A673 (cell line): Measurements from ENCODE around the gene DENND1A.

Source experiments
- EZH2 ChIP-seq: fragments of 200-600 bp; sonication (generic); IDR thresholded peaks from 2 replicates; pipeline ENCODE4 v1.6.1; 2017; ENCODE audit warnings: borderline replicate concordance, low read depth, mild to moderate bottlenecking, mixed read lengths, antibody characterized with exemption, low read length; ENCODE audit not compliant: poor library complexity, severe bottlenecking
- TF ChIP-seq, protein P1 (sequence below): fragments of 300-800, 200-600 bp; sonication (generic); conservative IDR thresholded peaks from 2 replicates; pipeline ENCODE4 v1.5.1; 2017; ENCODE audit warnings: low read depth, mild to moderate bottlenecking, antibody characterized with exemption, low read length, moderate library complexity, mixed read lengths

DNA sequence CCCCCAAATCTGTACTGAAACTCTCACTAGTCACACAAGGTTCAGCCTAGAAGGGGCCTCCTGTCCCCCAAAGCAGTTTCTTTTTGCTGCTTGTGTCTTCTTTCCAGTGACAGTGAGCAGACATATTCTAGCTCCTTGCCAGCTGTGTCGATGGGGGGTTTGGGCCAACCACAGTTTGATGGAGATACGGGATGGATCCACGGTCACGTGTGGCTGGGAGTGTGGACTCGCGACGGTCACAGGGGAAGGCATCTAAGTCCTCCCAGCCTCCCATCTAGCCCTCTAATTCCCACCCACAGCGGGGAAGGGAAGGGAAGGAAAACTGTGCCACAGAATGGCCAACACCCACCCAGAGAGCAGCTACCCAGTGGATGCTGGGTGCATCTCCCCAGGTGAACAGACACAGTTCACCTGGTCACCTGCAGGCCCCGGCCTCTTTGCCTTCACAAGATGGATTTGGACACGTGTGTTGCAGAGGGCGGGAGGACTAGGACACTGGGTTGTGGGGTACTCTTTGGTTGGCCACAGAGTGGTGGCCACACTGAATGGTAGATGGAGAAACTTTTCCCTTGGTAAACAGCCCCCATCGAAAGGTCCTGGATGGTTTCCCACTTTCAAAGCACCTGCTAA is 519.5 kb downstream of the DENND1A start:
- TF ChIP-seq, protein P1, sequence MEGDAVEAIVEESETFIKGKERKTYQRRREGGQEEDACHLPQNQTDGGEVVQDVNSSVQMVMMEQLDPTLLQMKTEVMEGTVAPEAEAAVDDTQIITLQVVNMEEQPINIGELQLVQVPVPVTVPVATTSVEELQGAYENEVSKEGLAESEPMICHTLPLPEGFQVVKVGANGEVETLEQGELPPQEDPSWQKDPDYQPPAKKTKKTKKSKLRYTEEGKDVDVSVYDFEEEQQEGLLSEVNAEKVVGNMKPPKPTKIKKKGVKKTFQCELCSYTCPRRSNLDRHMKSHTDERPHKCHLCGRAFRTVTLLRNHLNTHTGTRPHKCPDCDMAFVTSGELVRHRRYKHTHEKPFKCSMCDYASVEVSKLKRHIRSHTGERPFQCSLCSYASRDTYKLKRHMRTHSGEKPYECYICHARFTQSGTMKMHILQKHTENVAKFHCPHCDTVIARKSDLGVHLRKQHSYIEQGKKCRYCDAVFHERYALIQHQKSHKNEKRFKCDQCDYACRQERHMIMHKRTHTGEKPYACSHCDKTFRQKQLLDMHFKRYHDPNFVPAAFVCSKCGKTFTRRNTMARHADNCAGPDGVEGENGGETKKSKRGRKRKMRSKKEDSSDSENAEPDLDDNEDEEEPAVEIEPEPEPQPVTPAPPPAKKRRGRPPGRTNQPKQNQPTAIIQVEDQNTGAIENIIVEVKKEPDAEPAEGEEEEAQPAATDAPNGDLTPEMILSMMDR: no peak
- TF ChIP-seq EZH2: no peak
